ENCODE data around the gene ZNF652.
"Not testable (repeated sequence)": the region's sequence is repeated elsewhere in the genome, so short reads cannot be mapped to it uniquely, and the experiment has no call there.

Gene ZNF652

DNA sequence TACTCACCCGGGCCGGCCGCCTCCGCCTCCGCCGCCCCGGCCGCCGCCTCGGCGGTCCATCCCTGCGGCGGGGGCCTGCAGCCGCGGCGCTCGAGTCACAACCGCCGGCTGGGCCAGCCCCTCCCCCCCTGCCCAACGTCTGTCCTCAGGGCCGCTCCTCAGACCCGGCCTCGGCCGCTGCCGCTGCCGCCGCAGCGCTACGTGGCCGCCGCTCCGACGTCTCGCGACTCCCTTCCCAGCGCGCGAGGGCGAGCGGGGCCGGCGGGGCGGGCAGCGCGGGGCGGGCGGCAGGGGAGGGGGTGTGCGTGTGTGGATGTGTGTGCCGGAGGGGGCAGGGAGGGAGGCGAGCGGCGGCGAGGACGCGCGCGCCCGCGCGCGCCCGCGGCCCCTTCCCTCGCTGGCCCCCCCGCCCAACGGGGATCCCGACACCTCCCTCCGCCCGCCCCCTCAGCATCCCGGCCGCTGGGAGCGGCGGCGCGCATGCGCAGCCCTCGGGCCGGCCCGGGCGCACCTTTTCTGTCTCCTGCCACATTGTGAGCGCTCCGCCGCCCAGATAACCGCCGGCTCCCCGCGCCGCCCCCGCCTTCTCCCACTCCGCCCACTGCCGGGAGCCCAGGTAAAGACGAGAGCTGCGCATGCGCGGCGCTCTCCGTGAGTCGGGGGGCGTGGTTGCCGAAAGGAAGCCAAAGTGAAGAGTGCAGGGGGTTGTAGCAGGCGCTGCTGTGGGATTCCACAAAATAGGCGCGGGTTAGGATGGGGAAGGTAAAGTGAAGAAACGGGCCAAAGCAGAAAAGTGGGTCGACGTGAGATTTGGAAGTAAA lies at the start of gene ZNF652:
TSS of gene ZNF652 (minus strand) at position 349 of the 821 bp plus-strand sequence. CDS start 44,525 bp downstream, outside the sequence.
- DNase-seq (ENCODE audit: low spot score) (peak; percentile 100), FAIRE-seq (peak; percentile 71)

DNA sequence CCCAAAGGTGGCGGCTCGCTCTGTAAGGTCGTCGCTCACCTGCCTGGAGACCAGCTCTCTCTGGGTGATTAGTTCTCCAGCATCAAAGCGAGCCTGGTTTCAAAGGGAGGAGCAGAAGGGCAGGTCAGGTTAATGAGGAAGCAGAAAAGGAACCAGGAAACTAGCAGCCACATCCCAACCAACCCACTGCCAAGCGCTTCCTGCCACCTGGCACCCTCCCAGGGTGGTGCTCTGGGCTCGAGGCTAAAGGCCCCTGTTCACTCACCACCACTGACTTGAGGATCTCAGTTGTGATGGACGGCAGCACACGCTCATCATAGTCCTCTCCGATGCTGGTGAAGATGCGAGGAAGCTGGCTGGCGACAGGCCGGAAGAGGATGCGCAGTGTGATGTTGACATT lies 47.0 kb upstream of the ZNF652 start:
- no peak for DNase-seq (ENCODE audit: low spot score)
- FAIRE-seq: no peak

DNA sequence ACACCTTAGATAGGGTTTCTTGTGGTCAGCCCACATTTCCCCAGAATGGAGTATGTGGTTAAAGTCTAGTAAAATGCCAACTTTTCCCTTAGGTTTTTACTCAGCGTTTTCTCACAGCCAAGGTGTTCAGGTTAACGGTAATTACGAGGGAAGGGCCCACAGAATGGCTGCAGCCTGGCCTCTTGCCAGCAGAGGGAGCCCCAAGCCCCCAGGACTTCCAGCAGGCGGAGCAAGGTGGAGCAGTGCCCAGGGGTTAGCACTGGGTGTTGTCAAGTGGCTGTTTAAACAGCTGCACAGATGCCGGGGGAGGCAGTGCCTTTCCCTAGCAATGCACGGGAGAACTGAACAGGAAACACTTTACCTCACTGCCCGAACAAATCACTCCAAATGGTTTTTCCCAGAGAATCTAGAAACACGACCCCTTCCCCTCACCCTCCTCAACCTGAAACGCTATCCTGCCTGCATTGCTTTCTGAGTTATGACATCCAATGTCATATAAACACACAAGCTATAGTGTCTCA lies 46.0 kb upstream of the ZNF652 start:
- DNase-seq (ENCODE audit: low spot score) (peak; percentile 86), FAIRE-seq (no peak)

DNA sequence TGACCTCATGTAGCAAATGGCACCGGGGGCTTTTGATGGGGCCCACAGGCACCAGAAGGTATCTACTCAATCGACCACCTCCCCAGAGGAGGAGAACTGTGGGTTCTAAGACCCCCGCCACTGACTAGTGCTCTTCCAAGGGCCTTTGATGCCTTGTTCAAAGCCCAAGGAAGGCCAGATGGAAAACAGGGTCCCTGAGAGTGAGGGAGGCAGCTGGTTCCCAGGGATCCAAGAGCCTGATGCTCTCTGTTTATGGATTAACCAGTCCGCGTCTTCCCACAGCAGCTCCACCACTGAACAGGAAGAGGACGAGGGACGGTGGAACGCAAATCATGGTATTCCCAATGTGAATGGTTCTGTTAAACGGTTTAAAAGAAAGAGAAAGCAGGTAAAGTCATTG lies 45.0 kb upstream of the ZNF652 start:
- DNase-seq (ENCODE audit: low spot score): no peak
- FAIRE-seq: no peak

DNA sequence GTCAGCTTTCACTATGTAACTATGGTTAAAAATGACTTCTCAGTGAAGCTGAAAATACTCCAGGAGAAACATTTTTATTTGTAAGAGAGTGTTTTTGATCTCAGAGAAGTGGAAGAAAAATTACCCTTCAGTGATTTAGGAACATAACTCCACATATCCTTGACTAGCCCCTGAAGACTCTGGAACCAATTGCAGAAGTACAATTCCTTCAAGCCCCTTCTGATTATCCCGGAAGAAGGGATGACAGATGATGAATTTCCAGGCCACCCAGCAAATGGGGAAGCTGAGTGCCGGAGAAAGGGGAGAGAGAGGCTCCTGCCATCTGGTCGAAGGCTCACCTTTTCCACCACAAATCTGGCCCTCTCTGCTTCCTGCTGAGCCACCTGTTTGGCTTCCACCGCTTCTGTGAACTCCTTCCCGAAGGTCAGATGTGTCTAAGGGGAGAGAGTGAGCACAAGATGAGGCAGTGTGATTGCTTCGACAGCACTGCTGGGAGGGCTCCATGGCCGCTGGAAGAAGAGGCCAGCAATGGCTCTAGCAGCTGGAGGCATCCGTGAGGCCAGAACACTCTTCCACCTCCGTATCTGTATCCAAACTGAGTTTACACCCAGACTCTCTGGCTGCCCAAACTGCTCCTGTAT lies 44.5 kb upstream of the ZNF652 start:
- no peak for DNase-seq (ENCODE audit: low spot score)

GRCh38 chr17:49404906-49405305 lies 42.9 kb upstream of the ZNF652 start:
- no peak for DNase-seq (ENCODE audit: low spot score)
- peak; percentile 27 for FAIRE-seq

More for the DNA sequence above, 44.5 kb upstream of the ZNF652 start:
- FAIRE-seq: no peak

GRCh38 chr17:49404361-49404760 lies 42.3 kb upstream of the ZNF652 start:
- DNase-seq (ENCODE audit: low spot score): no peak
- FAIRE-seq: peak; percentile 30

DNA sequence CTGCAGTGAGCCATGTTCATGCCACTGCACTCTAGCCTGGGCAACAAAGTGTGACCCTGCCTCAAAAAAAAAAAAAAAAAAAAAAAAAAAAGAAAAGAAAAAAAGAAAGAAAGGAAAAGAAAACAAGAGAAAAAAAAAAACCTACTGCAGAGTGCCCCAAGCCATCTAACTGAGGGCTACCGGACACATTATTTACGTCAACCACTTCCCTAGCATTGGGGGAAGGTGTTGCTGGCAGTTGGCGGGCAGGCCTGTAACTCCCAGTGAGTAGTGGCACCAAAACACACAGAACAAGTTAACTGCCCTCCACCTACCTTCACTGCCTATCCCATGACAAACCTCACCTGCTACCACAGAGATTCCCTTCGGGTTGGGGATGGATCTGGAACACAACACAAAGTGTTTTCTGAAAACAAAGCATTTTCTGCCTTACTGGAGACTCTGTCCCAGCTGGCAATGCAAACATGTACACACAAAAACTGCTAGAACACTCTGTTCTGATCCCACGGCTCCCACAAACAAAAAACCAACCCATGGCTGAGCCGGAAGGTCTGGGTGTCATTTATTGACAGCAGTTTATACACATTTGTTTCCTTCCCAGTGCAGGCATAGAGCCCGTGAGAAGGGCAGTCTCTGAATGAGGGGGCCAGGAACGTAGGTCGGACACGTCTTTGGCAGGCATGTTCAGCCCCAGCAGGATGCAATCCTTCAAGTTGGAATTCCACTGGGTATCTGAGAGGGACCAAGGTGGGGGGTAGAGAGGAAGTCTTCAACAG lies 41.7 kb upstream of the ZNF652 start:
- DNase-seq (ENCODE audit: low spot score) (no peak), FAIRE-seq (no peak)

- no peak for DNase-seq (ENCODE audit: low spot score)
- FAIRE-seq: no peak
These were observed 40.7 kb upstream of the ZNF652 start for GRCh38 chr17:49402706-49403105.

GRCh38 chr17:49401971-49402611 lies 40.0 kb upstream of the ZNF652 start:
- FAIRE-seq (no peak), DNase-seq (ENCODE audit: low spot score) (no peak)

DNA sequence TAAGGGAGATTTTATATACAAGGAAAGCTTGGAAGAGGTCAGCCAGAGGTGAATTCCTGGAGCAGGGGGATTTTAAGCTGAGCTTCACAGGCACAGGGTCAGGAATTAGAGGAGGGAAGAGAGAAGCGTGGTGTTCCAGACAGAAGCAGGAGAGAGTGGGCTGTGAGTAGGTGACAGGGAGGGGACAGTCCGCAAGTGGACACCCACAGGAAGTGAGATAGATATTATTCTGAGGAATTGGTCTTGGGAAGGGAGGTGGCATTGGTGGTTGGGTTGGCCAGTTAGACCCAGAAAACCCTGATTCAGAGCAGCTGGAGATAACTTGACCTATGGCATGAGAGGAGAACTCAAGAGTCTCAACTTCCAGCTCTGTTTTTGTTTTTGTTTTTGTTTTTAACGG lies 37.9 kb upstream of the ZNF652 start:
- DNase-seq (ENCODE audit: low spot score) (no peak), FAIRE-seq (no peak)

DNA sequence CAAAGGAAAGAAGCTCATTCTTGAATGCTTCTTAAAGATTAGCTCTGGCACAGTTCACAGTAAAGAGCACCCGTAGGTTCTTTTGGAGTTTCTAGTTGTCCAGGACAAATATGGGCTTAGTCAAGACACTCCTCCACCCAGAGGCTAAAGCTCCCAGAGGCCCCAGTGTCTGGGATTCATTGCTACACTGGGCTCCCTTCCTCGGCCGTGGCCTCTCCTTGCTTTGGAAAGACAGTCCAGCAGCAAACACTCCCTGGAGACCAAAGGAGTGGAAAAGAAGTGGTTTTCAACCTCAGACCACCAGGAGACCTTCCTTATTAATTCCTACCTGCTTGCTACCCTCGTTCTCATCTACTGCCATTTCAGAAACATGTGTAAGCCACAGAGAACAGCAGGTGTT lies 35.5 kb upstream of the ZNF652 start:
- DNase-seq (ENCODE audit: low spot score): no peak

DNA sequence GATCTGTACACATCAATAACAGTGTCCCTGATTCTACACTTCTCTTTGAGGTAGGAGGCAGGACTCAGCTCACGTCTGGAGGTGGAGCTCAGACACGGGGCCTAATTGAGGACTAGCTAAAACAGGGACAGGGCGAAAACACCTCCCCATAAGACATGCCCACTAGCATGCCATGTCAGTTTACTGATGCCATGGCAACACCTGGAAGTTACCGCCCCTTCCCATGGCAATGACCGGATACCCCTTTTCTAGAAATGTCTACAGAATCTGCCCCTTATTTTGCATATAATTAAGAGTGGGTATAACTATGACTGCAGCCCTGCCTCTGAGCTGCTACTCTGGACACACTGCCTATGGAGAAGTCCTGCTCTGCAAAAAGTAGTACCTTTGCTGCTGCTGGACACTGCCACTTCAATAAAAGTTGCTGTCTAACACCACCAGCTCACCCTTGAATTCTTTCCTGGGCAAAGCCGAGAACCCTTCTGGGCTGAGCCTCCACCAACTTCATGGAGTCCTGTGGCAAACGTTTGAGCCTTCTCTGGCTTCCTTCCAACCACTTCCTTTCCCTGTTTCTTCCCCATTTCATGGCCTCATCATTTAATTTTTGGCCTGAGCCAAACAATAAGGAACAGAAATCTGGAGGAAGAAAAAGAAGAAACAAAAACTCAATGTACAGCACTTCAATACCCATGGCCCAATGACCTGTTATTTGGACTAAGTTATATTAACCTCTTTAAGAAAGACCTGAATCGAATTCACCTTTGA lies 31.6 kb upstream of the ZNF652 start:
- FAIRE-seq (no peak), DNase-seq (ENCODE audit: low spot score) (no peak)

More for the DNA sequence above, 35.5 kb upstream of the ZNF652 start:
- no peak for FAIRE-seq

- DNase-seq (ENCODE audit: low spot score): no peak
- FAIRE-seq: no peak
These were observed 28.7 kb upstream of the ZNF652 start for GRCh38 chr17:49390548-49391324.

GRCh38 chr17:49389514-49390347 lies 27.7 kb upstream of the ZNF652 start:
- DNase-seq (ENCODE audit: low spot score); FAIRE-seq: not testable (repeated sequence)

- DNase-seq (ENCODE audit: low spot score) (no peak), FAIRE-seq (no peak)
These were observed 26.9 kb upstream of the ZNF652 start for GRCh38 chr17:49388692-49389513.

GRCh38 chr17:49388290-49388640 lies 26.2 kb upstream of the ZNF652 start:
- no peak for FAIRE-seq
- DNase-seq (ENCODE audit: low spot score): no peak

Data from urothelium cell line (cell line).